ENCODE measurements around the gene ARMH3.

DNA sequence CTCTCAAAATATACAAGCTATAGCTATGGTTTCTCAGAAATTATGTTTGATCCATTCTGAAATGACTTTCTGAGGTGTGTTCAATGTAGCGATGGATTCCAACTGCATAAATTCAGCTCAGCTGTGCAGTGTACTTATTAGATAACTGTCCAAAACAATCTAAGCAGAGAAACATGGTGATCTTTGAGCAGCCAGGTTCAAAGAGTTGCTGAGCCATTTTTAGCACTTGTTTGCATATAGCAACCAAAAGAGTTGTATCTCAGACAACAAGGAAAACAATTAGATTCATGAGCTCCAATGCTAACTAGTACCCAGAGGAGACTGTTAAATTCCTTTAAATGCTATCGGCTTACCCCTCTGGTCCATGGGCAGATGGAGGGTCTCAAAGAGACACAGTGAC lies 196.4 kb downstream of the ARMH3 start:
- TF ChIP-seq, protein P1, sequence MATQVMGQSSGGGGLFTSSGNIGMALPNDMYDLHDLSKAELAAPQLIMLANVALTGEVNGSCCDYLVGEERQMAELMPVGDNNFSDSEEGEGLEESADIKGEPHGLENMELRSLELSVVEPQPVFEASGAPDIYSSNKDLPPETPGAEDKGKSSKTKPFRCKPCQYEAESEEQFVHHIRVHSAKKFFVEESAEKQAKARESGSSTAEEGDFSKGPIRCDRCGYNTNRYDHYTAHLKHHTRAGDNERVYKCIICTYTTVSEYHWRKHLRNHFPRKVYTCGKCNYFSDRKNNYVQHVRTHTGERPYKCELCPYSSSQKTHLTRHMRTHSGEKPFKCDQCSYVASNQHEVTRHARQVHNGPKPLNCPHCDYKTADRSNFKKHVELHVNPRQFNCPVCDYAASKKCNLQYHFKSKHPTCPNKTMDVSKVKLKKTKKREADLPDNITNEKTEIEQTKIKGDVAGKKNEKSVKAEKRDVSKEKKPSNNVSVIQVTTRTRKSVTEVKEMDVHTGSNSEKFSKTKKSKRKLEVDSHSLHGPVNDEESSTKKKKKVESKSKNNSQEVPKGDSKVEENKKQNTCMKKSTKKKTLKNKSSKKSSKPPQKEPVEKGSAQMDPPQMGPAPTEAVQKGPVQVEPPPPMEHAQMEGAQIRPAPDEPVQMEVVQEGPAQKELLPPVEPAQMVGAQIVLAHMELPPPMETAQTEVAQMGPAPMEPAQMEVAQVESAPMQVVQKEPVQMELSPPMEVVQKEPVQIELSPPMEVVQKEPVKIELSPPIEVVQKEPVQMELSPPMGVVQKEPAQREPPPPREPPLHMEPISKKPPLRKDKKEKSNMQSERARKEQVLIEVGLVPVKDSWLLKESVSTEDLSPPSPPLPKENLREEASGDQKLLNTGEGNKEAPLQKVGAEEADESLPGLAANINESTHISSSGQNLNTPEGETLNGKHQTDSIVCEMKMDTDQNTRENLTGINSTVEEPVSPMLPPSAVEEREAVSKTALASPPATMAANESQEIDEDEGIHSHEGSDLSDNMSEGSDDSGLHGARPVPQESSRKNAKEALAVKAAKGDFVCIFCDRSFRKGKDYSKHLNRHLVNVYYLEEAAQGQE (IDR thresholded peaks at IDR 0.05; ENCODE audit: insufficient read depth in 1 of 2, low read depth in 2 of 2, low read length in 2 of 2), result no peak
- no peak for TF ChIP-seq TAF1 (IDR thresholded peaks at IDR 0.05; ENCODE audit: borderline replicate concordance, insufficient read depth, low read length)

Data from PFSK-1 (cell line).